Endothelial cell of umbilical vein (primary cell): Measurements from ENCODE around the gene SCN10A. TPM values are rescaled to one million over a fixed set of nuclear protein-coding genes. Genes with fewer than 3 reads are reported as not detected.

Experiments
- BruUV-seq: library from RNA; stranded (reverse); fragments of 400-500 nt; replicated peaks from 2 replicates; lab custom pipeline; 2021; lab: Mats Ljungman, UMichigan
- CTCF ChIA-PET: fragments of 300-600, 350-600 bp; sonication (Branson Sonifier 250); formaldehyde crosslinking; loops from one replicate; lab custom pipeline; 2021; ENCODE audit warnings: antibody characterized with exemption, inconsistent platforms; lab: Charles Lee
- POLR2A ChIA-PET: fragments of 300-600, 350-600 bp; sonication (Branson Sonifier 250); formaldehyde crosslinking; loops from one replicate; lab custom pipeline; 2021; ENCODE audit warnings: antibody characterized with exemption, inconsistent platforms; lab: Charles Lee
- DNase-seq: peaks from one replicate; pipeline ENCODE4 v3.0.0-alpha.2; 2011; ENCODE audit warnings: low read depth, low spot score
- FAIRE-seq: peaks from 2 replicates; lab custom pipeline; 2011; peaks lifted over from hg19 to GRCh38; lab: Jason Lieb, UNC
- H2AFZ ChIP-seq: 2 replicates; pipeline ENCODE4 v1.6.0; 2012; ENCODE audit warnings: low read depth, low read length, control low read depth, inconsistent platforms
- H3K27ac ChIP-seq: 2 replicates; pipeline ENCODE4 v1.5.1; 2011; ENCODE audit warnings: low read depth, mild to moderate bottlenecking, control low read depth, low read length, moderate library complexity; ENCODE audit not compliant: insufficient read depth
- H3K27me3 ChIP-seq, 2 experiments: 2 replicates each; pipeline versions ENCODE4 v1.6.0 to v1.6.1; 2011; ENCODE audit warnings: low read length in 2 of 2, mixed read lengths in 1 of 2; ENCODE audit not compliant: control insufficient read depth in 2 of 2, insufficient read depth in 2 of 2
- H3K36me3 ChIP-seq, 2 experiments: 2 replicates in 1 of 2; 3 replicates in 1 of 2; pipeline ENCODE4 v1.5.1; 2011; ENCODE audit warnings: low read length in 2 of 2, mild to moderate bottlenecking in 1 of 2, moderate library complexity in 1 of 2; ENCODE audit not compliant: control insufficient read depth in 2 of 2, insufficient read depth in 2 of 2; ENCODE audit errors: extremely low read depth in 1 of 2
- H3K4me1 ChIP-seq: 3 replicates; pipeline ENCODE4 v1.5.1; 2011; ENCODE audit warnings: mild to moderate bottlenecking, low read length; ENCODE audit not compliant: control insufficient read depth, insufficient read depth; ENCODE audit errors: extremely low read depth
- H3K4me2 ChIP-seq: 2 replicates; pipeline ENCODE4 v1.6.1; 2011; ENCODE audit warnings: low read length, control low read depth, mixed read lengths; ENCODE audit not compliant: insufficient read depth
- H3K4me3 ChIP-seq, 3 experiments: fragments of 200-600 bp in 1 of 3; sonication (generic), shearing (Covaris generic) in 1 of 3; replicated peaks in 1 of 3; 2 replicates each; pipeline ENCODE4 v1.5.1; 2011 to 2016; ENCODE audit warnings: control low read depth in 3 of 3, low read length in 3 of 3, mild to moderate bottlenecking in 2 of 3, inconsistent platforms in 1 of 3, low read depth in 1 of 3, moderate library complexity in 1 of 3; ENCODE audit not compliant: insufficient read depth in 1 of 3
- H3K79me2 ChIP-seq: 2 replicates; pipeline ENCODE4 v1.6.0; 2012; ENCODE audit warnings: low read length, inconsistent platforms; ENCODE audit not compliant: control insufficient read depth, insufficient read depth
- H3K9ac ChIP-seq: replicated peaks from 2 replicates; pipeline ENCODE3; 2011; ENCODE audit warnings: low read length, control low read depth; ENCODE audit not compliant: insufficient read depth; ENCODE audit errors: extremely low read depth
- H3K9me1 ChIP-seq: replicated peaks from 3 replicates; pipeline ENCODE4 v1.6.0; 2011; ENCODE audit warnings: mild to moderate bottlenecking, low read length; ENCODE audit not compliant: control insufficient read depth, insufficient read depth; ENCODE audit errors: extremely low read depth
- H3K9me3 ChIP-seq: replicated peaks from 2 replicates; pipeline ENCODE4 v1.5.1; 2012; ENCODE audit warnings: low read length, inconsistent platforms; ENCODE audit not compliant: control insufficient read depth, insufficient read depth
- H4K20me1 ChIP-seq: replicated peaks from 2 replicates; pipeline ENCODE3; 2011; ENCODE audit warnings: mild to moderate bottlenecking, low read length; ENCODE audit not compliant: control insufficient read depth, insufficient read depth; ENCODE audit errors: extremely low read depth
- EZH2 ChIP-seq: IDR thresholded peaks from 2 replicates; pipeline ENCODE4 v1.6.1; 2012; ENCODE audit warnings: borderline replicate concordance, low read depth, mild to moderate bottlenecking, moderate library complexity, low read length, inconsistent platforms; ENCODE audit not compliant: severe bottlenecking
- FOS ChIP-seq: IDR thresholded peaks from 2 replicates; pipeline ENCODE4 v1.6.1; 2011; ENCODE audit warnings: mild to moderate bottlenecking, low read length, moderate library complexity, borderline replicate concordance; ENCODE audit not compliant: insufficient read depth
- GATA2 ChIP-seq: IDR thresholded peaks from 2 replicates; pipeline ENCODE4 v1.7.0; 2011; ENCODE audit warnings: low read depth, mild to moderate bottlenecking, moderate library complexity, mixed read lengths, low read length; ENCODE audit not compliant: insufficient read length, insufficient read depth
- JUN ChIP-seq: IDR thresholded peaks from 2 replicates; pipeline ENCODE4 v1.6.1; 2011; ENCODE audit warnings: borderline replicate concordance, low read depth; ENCODE audit not compliant: insufficient read length, insufficient read depth
- MYC ChIP-seq: IDR thresholded peaks from one replicate; pipeline ENCODE4 v1.6.1; 2011; ENCODE audit warnings: mild to moderate bottlenecking, low read depth, low read length
- POLR2A ChIP-seq: IDR thresholded peaks from 2 replicates; pipeline ENCODE4 v1.6.1; 2012; ENCODE audit warnings: low read depth, mild to moderate bottlenecking, control low read depth, low read length
- POLR2AphosphoS5 ChIP-seq: IDR thresholded peaks from 2 replicates; pipeline ENCODE4 v1.6.1; 2012; ENCODE audit warnings: low read depth, mild to moderate bottlenecking, control low read depth, low read length, moderate library complexity; ENCODE audit not compliant: insufficient read depth
- dilution Hi-C: fragments of 300-500 bp; cut with MboI; formaldehyde crosslinking; loops from one replicate; pipeline ENCODE4 v1.15.0; 2019; ENCODE audit warnings: low sequenced_read_pairs; ENCODE audit not compliant: extremely low pct_ligation_motif_present
- intact Hi-C: fragments of 100-400 bp; cut with micrococcal nuclease; formaldehyde crosslinking; loops from one replicate; pipeline ENCODE4 v1.10.0; 2022
- polyA plus RNA-seq, 4 experiments: library from polyadenylated mRNA; depleted of rRNA in 3 of 4; stranded (reverse) in 3 of 4; unstranded in 1 of 4; fragments of >200 nt; gene quantifications; 2 replicates each; pipeline versions ENCODE4 v1.2.1 to v1.2.3, GENCODE V29; 2011 to 2012; ENCODE audit warnings: missing spikeins in 1 of 4
- total RNA-seq: library from RNA; stranded (reverse); gene quantifications from 2 replicates; pipeline ENCODE4 v1.2.3, GENCODE V29; 2021
- TF ChIP-seq, protein P1 (sequence below), 2 donors: IDR thresholded peaks; 1 replicate in 1 of 2; 2 replicates in 1 of 2; pipeline ENCODE4 v1.5.1; 2011; ENCODE audit warnings: low read length in 2 of 2, mild to moderate bottlenecking in 2 of 2, moderate library complexity in 2 of 2, control low read depth in 1 of 2, inconsistent platforms in 1 of 2, low read depth in 1 of 2; ENCODE audit not compliant: insufficient read depth in 1 of 2; ENCODE audit errors: extremely low read depth in 1 of 2
- TF ChIP-seq, protein P2 (sequence below): IDR thresholded peaks from 2 replicates; pipeline ENCODE4 v1.6.1; 2011; ENCODE audit not compliant: insufficient read depth, insufficient read length

The SCN10A gene
- total and polyA plus RNA-seq, 2 donors (not counting 3 experiments of a cell fraction or from before 2014, with no cell fraction given) = 0.07 TPM; not detected in 1

DNA sequence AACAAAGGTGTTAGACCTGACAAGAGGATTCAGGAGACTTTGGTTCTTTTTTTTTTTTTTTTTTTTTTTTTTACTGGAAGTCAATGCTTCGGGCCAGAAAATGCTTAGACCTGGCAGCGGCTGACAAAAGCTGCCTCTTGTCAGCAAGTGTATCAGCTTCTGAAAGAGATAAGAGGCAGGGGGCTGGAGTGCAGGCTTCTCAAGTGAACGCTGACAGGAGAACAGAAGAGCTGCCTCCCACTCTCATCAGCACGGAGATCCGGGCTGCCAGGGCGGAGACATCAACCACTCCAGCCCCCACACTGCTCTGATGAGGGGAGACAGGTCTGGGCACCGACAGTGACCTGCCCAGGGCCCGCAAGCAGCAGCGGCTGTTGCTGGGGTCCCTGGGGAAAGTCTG lies 157.2 kb downstream of the SCN10A start:
- CTCF ChIA-PET = interaction anchor here (0.6 to 14.0 kb wide), 7 partner anchors 8 to 614 kb away, joined by 3 to 455 read pairs (median 3); no protein-coding TSS in a partner anchor
- no TSS peak for BruUV-seq
- intact Hi-C loops = loop anchor here (2.0 to 10.0 kb wide), 3 partner anchors 80 to 524 kb away; partner anchors contain the start of genes ACAA1, MYD88 and XYLB

More for the DNA sequence above, 157.2 kb downstream of the SCN10A start:
- Histone ChIP-seq H2AFZ (peak overlapping the region; percentile 20), H3K27me3 (peaks cover 22 to 23% of the 10 kb centered on the region in 2 experiments), H3K4me3 (no peak overlapping the region), H3K4me2 (no peak overlapping the region), H3K27ac (no peak overlapping the region), H3K36me3 (no peaks in the 10 kb centered on the region), H4K20me1 (no peaks in the 10 kb centered on the region), H3K9me1 (no peaks in the 10 kb centered on the region), H3K9ac (no peak overlapping the region), H3K4me1 (no peaks in the 10 kb centered on the region), H3K9me3 (no peaks in the 10 kb centered on the region), H3K79me2 (no peaks in the 10 kb centered on the region)
- POLR2A ChIA-PET = no interaction called here
- no peak for TF ChIP-seq JUN
- TF ChIP-seq POLR2A = no peak
- TF ChIP-seq, protein P1, sequence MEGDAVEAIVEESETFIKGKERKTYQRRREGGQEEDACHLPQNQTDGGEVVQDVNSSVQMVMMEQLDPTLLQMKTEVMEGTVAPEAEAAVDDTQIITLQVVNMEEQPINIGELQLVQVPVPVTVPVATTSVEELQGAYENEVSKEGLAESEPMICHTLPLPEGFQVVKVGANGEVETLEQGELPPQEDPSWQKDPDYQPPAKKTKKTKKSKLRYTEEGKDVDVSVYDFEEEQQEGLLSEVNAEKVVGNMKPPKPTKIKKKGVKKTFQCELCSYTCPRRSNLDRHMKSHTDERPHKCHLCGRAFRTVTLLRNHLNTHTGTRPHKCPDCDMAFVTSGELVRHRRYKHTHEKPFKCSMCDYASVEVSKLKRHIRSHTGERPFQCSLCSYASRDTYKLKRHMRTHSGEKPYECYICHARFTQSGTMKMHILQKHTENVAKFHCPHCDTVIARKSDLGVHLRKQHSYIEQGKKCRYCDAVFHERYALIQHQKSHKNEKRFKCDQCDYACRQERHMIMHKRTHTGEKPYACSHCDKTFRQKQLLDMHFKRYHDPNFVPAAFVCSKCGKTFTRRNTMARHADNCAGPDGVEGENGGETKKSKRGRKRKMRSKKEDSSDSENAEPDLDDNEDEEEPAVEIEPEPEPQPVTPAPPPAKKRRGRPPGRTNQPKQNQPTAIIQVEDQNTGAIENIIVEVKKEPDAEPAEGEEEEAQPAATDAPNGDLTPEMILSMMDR (IDR thresholded peaks at IDR 0.05; ENCODE audit: extremely low read depth in 1 of 2, insufficient read depth in 1 of 2, low read depth in 1 of 2, low read length in 2 of 2) = no peak
- TF ChIP-seq, protein P2, sequence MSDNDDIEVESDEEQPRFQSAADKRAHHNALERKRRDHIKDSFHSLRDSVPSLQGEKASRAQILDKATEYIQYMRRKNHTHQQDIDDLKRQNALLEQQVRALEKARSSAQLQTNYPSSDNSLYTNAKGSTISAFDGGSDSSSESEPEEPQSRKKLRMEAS = no peak
- no peak for TF ChIP-seq GATA2
- no peak for TF ChIP-seq EZH2
- no peak for TF ChIP-seq POLR2AphosphoS5
- no peak for TF ChIP-seq MYC
- no peak for TF ChIP-seq FOS
- FAIRE-seq (no peak), DNase-seq (no peak)
- dilution Hi-C loops = no loop called here
